CD4-positive, alpha-beta T cell treated with Interleukin-6 for 4 hours (primary cell): ENCODE measurements around the gene TAX1BP3.

Experiments
- DNase-seq: peaks from one replicate; pipeline ENCODE4 v3.0.0-alpha.2; 2020; ENCODE audit warnings: mixed read lengths

TAX1BP3 gene

GRCh38 chr17:3657874-3658783 lies 10.2 kb downstream of the TAX1BP3 start:
- no peak for DNase-seq

DNA sequence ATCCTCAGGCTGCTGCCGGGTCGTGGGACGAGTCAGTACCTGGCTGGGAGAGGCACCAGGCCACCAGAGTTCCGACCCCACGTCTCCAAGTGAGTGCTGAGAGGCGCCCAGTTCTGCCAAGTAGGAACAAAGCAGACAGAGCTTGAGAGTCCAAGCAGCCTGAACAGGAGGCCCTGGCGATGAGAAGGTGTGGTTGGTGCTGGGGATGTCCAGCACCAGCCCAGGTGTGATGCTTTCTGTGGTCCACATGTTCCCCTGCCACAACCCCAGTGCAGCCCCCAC lies 10.8 kb downstream of the TAX1BP3 start:
- DNase-seq = no peak

DNA sequence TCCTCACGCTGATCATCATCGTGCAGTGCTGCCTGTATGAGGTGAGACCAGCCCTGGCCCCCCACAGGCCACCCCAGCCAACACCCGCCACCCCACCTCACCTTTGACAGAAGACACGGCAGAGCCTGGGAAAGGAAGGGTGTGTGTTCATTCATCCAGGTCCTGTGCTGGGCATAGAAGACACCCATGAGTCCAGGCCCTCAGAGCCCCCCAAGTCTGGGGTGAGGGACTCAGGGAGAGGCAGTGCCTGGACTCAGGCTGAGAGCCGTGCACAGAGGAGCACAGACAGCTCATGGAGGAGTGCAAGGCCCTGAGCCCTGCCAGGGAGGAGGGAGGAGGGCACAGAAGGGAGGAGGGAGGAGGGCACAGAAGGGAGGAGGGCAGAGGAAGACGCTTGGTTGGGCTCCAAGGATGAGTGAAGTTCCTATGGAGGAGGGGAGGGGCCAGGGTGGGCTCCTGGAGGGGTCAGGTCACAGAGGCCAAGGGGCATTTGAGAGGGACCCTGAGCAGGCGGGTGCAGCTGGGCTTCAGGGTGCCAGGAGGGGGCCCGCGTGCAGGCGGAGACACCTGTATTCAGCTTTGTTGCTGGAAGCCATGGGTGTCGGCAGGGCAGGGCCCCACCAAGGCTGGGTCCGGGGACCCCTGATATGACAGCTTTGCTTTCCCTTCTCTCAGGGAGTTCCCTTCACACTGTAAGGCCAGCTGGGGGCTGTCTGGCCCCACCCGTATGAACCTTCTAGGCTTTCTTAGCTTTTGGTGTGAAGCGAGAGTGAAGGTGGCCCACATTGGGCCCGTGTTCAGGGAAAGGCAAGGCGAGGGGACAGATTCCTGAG lies 11.4 kb downstream of the TAX1BP3 start:
- DNase-seq = no peak

DNA sequence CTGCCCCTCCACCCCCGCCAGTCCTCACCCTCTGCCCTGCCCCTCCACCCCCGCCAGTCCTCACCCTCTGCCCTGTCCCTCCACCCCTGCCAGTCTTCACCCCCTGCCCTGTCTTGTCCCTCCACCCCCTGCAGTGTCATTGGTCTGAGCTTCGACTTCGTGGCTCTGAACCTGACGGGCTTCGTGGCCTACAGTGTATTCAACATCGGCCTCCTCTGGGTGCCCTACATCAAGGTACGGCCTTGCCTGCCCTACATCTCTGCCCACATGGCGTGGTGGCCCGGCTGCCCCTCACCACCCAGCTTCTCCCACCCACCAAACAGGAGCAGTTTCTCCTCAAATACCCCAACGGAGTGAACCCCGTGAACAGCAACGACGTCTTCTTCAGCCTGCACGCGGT lies 12.0 kb downstream of the TAX1BP3 start:
- DNase-seq = no peak

DNA sequence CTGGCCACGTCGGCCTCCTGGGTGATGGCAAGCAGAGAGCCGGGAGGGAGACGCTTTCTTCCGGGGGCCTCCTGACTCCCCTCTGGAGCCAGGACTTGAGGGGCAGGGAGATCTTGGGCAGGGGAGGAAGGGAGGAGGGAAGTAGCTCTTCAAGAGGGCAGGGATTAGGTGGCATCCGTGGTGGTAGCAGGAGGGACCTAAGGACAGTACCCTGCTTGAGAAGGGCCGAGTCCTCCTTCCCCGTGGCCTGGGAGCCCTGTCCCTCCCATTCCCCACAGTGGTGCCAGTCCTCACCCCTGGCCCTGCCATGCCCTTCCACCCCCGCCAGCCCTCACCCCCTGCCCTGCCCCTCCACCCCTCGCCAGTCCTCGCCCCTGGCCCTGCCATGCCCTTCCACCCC lies 12.6 kb downstream of the TAX1BP3 start:
- no peak for DNase-seq

DNA sequence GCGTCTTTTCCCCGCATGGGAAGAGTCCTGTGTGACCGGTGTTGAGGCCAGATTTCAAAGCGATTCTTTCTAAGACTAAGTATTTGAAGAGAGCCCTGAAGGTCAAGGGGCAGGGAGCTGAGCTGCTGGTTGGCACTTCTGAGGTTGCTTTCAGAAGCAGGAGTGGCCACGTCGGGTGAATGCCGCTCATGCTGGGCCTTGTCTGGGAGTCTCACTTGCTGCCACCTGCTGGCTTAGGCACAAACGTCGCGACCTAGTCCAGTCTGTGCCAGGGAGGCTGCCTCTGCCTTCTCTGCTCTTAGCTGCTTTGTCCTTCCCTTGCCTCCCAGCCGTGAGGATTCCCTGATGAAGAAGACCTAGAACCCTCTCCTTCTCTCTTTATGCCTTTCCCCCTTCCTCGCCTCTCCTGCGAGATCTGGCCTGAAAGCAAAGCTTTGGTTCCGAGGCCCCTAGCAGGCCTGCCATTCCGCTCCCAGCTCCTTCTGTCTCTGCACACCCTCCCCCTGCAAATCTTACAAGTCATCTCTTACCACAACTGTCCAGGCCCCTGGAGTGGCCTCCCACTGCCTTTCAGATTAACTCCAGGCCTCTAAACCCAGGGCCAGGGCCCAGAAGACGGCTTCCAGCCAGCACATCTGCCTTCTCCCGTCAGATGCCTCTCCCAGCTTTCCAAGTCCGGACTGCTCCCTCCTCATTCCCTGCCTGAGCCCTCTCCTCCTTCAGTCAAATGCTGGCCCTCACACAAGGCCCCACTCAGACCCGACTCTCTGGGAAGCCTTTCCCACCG lies 20.4 kb downstream of the TAX1BP3 start:
- DNase-seq = peak; percentile 50

DNA sequence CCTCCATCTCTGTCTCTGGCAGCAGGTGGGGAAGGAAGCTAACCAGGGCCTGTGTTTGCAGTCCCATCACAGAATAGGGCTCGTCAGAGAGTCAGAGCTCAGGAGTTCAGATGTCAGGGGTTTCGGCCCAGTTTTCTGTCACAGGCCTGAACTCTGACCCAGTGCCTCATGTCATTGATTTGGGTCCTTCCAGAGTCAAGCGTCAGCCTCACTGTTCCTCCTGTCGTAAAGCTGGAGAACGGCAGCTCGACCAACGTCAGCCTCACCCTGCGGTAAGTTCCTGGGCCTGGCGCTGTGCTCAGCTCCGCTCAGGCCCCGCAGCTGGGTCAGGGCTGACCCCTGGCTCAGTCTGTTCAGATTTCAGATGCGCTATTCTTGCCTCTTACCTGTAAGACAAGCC lies 21.1 kb downstream of the TAX1BP3 start:
- no peak for DNase-seq

GRCh38 chr17:3645310-3645709 lies 23.1 kb downstream of the TAX1BP3 start:
- no peak for DNase-seq

GRCh38 chr17:3643889-3644349 lies 24.5 kb downstream of the TAX1BP3 start:
- no peak for DNase-seq

DNA sequence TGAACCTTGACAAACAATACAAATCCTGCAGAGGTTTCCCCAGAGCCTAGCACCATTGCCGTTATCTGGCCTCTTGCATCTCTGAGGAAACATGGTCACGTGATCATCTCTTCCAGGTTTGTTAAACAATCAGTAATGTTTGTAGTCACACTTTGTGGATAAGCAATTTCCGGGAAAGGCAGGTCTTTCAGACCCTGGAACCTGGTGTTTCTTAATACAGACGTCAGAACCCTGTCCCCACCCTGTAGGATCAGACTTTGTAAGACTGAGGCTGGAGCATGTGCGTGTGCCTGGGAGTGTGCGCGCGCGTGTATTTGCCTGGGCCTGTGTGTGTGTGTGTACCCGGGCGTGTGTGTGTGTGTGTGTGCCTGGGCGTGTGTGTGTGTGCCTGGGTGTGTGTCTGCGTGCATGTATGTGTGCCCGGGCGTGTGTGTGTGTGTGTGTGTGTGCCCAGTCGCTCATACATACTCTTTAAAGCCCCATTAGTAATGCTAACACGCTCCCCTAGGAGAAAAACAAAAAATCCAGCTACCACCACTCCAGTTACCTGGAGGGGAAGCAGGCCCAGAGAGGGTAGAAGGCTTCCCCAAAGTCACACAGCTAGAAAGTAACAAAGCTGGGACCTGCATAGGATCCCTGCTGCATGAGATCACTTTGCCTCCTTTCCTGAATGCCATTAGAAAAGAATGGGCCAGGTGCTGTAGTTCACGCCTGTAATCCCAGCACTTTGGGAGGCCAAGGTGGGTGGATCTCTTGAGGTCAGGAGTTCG lies 26.5 kb downstream of the TAX1BP3 start:
- no peak for DNase-seq

GRCh38 chr17:3641014-3641413 lies 27.4 kb downstream of the TAX1BP3 start:
- DNase-seq = no peak

DNA sequence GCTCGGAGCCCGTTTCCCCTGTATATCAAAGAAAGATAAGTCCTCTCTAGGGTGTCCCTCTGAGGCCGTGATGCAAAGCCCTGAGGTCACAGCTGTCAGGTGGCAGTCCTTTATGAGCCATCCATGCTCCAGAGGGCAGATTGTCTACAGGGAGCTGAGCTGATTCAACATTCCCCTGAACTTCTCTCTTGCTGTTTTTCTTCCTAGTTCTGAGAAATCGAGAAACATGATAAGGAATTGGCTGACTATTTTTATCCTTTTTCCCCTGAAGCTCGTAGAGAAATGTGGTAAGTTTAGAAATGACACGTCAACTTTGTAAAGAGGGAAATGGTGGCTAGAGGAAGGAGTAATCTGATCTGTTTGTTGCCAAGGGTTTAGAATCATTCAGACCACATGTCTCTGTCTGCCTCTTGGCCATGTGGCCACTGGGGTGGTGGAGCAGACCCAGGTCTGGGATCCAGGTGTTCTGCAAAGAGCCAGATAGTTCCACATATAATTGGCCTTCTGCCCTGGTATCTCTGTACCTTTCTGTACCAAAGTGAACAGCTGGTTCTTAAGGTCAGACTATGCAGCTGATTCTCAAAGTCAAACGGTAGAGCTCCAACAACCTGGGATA lies 28.3 kb downstream of the TAX1BP3 start:
- no peak for DNase-seq

GRCh38 chr17:3636908-3637373 lies 31.4 kb downstream of the TAX1BP3 start:
- no peak for DNase-seq

- peak; percentile 95 for DNase-seq
Measured at GRCh38 chr17:3636154-3636907, 32.0 kb downstream of the TAX1BP3 start, which contains the start of the genes CTNS and SHPK. Gene CTNS, plus strand, starts transcription at chr17:3636760. Its CDS starts 3,447 bp downstream, at chr17:3640207. Gene SHPK, minus strand, starts transcription at chr17:3636250. Its CDS starts 31 bp downstream, at chr17:3636219.

- DNase-seq = no peak
Measured at GRCh38 chr17:3635474-3636153, 32.8 kb downstream of the TAX1BP3 start.

DNA sequence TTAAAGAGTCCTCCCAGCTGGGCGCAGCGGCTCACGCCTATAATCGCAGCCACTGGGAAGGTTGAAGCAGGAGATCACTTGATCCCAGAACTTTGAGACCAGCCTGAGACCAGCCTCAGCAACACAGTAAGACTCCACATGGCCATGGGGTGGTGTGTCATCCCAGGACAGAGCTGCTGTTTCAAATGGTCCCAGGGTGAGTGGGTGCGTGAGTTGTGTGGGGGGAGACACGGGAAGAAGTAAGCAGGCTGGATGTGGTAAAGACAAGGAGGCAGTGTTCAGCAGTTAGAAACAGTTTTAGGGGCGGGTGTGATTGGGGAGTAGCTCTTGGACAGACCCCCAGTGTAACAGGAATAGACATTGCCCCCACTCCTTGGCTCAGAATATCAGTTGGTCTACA lies 36.1 kb downstream of the TAX1BP3 start:
- DNase-seq = no peak

DNA sequence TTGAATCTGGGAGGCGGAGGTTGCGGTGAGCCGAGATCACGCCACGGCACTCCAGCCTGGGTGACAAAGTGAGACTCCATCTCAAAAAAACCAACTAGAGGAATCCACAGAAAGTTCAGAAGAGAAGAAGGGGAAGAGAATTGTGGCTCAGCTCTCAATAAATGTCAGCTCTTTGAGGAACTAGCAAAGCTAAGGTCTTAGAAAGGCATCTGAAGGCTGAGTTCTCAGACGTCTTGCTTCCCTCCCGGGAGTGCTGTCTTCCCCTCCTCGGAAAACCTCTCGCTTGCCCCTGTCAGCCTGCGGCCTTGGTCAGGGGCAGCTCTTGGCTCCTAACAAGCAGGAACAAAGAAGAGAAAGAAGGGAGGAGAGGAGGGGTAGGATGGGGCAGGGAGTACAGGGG lies 37.6 kb downstream of the TAX1BP3 start:
- DNase-seq = no peak

DNA sequence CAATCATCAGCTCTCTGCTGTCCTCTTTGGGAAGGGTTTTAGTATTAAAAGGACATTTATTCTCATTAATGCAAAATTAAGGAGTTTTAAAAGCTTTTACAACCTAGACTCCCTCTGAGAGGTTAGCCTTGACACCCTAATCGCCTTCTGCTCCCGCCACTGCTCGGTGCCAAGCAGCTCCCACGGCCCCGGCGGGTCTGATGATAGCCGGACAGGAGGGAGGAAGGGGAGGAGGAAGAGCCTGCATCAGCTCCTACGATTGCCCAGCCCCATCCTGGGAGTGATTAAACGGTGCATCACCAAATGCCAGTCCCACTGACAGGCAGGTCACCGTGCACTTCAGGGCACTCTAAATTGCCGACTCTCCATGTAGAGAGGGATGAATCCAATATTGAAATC lies 40.6 kb downstream of the TAX1BP3 start:
- no peak for DNase-seq

- no peak for DNase-seq
Measured at GRCh38 chr17:3626831-3627768, 41.3 kb downstream of the TAX1BP3 start.
